Left ventricle myocardium superior (tissue), 1 donor: Measurements from ENCODE around the gene SLX4. TPM values are rescaled to one million over a fixed set of nuclear protein-coding genes. Genes with fewer than 3 reads are reported as not detected.
A peak's percentile ranks its signal among the peaks of the same experiment; 100 is the strongest.
"Not testable (repeated sequence)": the region's sequence is repeated elsewhere in the genome, so short reads cannot be mapped to it uniquely, and the experiment has no call there.

ENCODE experiments used
- ATAC-seq: fragments of 200-7000 bp; cut with Tn5 transposase; one replicate; pipeline ENCODE4 v1.9.1; 2020; ENCODE audit warnings: mild to moderate bottlenecking, moderate library complexity
- DNase-seq: peaks from one replicate; pipeline ENCODE4 v3.0.0-alpha.2; 2020
- intact Hi-C: fragments of 100-400 bp; cut with micrococcal nuclease; formaldehyde crosslinking; loops from one replicate; pipeline ENCODE4 v1.11.0; 2022
- long read RNA-seq: library from polyadenylated mRNA; unstranded; transcript quantifications from one replicate; pipeline ENCODE4 v2.0.0, GENCODE V29; 2021
- total RNA-seq: library from RNA; stranded (reverse); fragmentation: NEBNext Ultra II Directional; extraction: Animal tissue kit (Norgen Biotek cat#: 25700); gene quantifications from one replicate; pipeline ENCODE4 v1.2.1, GENCODE V29; 2021
- donor health status: DM: no; HTN: yes; CAD: no; lungs with severe emphysema.

The SLX4 gene
- total RNA-seq: 3.2 TPM
- long read RNA-seq, partial matches to known transcripts: 0 of 3 reads
- long read RNA-seq, other reads (novel, unspliced or antisense): 3 of 3 reads

- intact Hi-C loops: no loop called here
- peak; percentile 97 for DNase-seq
- ATAC-seq: peak; percentile 98
Measured at GRCh38 chr16:3611146-3611975, at the start of gene SLX4. Gene SLX4 (minus strand): TSS chr16:3611606. CDS start chr16:3608964, 2,642 bp downstream.

- ATAC-seq: no peak
- intact Hi-C loops: no loop called here
- DNase-seq: no peak
Measured at GRCh38 chr16:3659251-3659650, 47.8 kb upstream of the SLX4 start.

- no peak for ATAC-seq
- DNase-seq: no peak
- intact Hi-C loops: no loop called here
Measured at GRCh38 chr16:3656491-3657468, 45.4 kb upstream of the SLX4 start.

- ATAC-seq, DNase-seq: not testable (repeated sequence)
Measured at GRCh38 chr16:3656160-3656490, 44.7 kb upstream of the SLX4 start.

GRCh38 chr16:3655396-3656159, 44.2 kb upstream of the SLX4 start:
- ATAC-seq (peak; percentile 53), DNase-seq (no peak)
- intact Hi-C loops: no loop called here

More at GRCh38 chr16:3656160-3656490, 44.7 kb upstream of the SLX4 start:
- intact Hi-C loops: not testable (repeated sequence)

GRCh38 chr16:3655030-3655395, 43.6 kb upstream of the SLX4 start:
- DNase-seq (no peak), ATAC-seq (peak; percentile 46)
- intact Hi-C loops: no loop called here

- intact Hi-C loops: no loop called here
- peak; percentile 56 for DNase-seq
- peak; percentile 58 for ATAC-seq
Measured at GRCh38 chr16:3654249-3654991, 43.0 kb upstream of the SLX4 start, which contains the start of gene DNASE1. Gene DNASE1 (plus strand): TSS chr16:3654691. CDS start chr16:3655374, 683 bp downstream.

GRCh38 chr16:3652373-3653195, 41.2 kb upstream of the SLX4 start:
- intact Hi-C loops: no loop called here
- ATAC-seq (no peak), DNase-seq (no peak)

- no peak for DNase-seq
- intact Hi-C loops: no loop called here
- ATAC-seq: no peak
Measured at GRCh38 chr16:3651461-3652372, 40.3 kb upstream of the SLX4 start.

GRCh38 chr16:3650631-3651265, 39.3 kb upstream of the SLX4 start:
- ATAC-seq: no peak
- DNase-seq: no peak
- intact Hi-C loops: no loop called here

GRCh38 chr16:3646348-3646920, 35.0 kb upstream of the SLX4 start:
- ATAC-seq (no peak), DNase-seq (no peak)
- intact Hi-C loops: no loop called here

GRCh38 chr16:3645504-3646347, 34.3 kb upstream of the SLX4 start:
- DNase-seq (no peak), ATAC-seq (no peak)
- intact Hi-C loops: no loop called here

GRCh38 chr16:3645108-3645503, 33.7 kb upstream of the SLX4 start:
- DNase-seq (no peak), ATAC-seq (no peak)
- intact Hi-C loops: no loop called here

GRCh38 chr16:3643095-3643730, 31.8 kb upstream of the SLX4 start:
- DNase-seq (no peak), ATAC-seq (no peak)
- intact Hi-C loops: no loop called here
